CD4-positive, alpha-beta T cell treated with Interleukin-15 for 4 hours (primary cell): ENCODE results near the gene PDAP1.
"Not testable (repeated sequence)": the region's sequence is repeated elsewhere in the genome, so short reads cannot be mapped to it uniquely, and the experiment has no call there.

ENCODE experiments used
- DNase-seq: peaks from one replicate; pipeline ENCODE4 v3.0.0-alpha.2; 2020; ENCODE audit warnings: low spot score

Gene PDAP1

GRCh38 chr7:99375070-99375807 lies 33.2 kb downstream of the PDAP1 start:
- DNase-seq = peak; percentile 62

- DNase-seq = peak; percentile 80
Observed at GRCh38 chr7:99374111-99375064, 34.0 kb downstream of the PDAP1 start, which contains the start of gene ARPC1B. Gene ARPC1B (plus strand): TSS chr7:99374730. CDS start chr7:99385715, 10,985 bp downstream.

- no peak for DNase-seq
Observed at GRCh38 chr7:99373091-99374066, 35.0 kb downstream of the PDAP1 start.

GRCh38 chr7:99372275-99373090 lies 35.9 kb downstream of the PDAP1 start:
- no peak for DNase-seq

GRCh38 chr7:99371376-99371920 lies 36.9 kb downstream of the PDAP1 start:
- no peak for DNase-seq

- DNase-seq = no peak
Observed at GRCh38 chr7:99369767-99370391, 38.5 kb downstream of the PDAP1 start.

GRCh38 chr7:99368750-99369389 lies 39.5 kb downstream of the PDAP1 start:
- DNase-seq = no peak

- DNase-seq = no peak
Observed at GRCh38 chr7:99366646-99367045, 41.8 kb downstream of the PDAP1 start.

GRCh38 chr7:99365318-99366141 lies 42.9 kb downstream of the PDAP1 start:
- DNase-seq = peak; percentile 65

GRCh38 chr7:99363286-99363685 lies 45.1 kb downstream of the PDAP1 start:
- no peak for DNase-seq

- DNase-seq = no peak
Observed at GRCh38 chr7:99362801-99363200, 45.6 kb downstream of the PDAP1 start.

- DNase-seq = no peak
Observed at GRCh38 chr7:99359465-99360154, 48.8 kb downstream of the PDAP1 start.

- DNase-seq = not testable (repeated sequence)
Observed at GRCh38 chr7:99358521-99358920, 49.9 kb downstream of the PDAP1 start.

GRCh38 chr7:99357701-99358490 lies 50.5 kb downstream of the PDAP1 start:
- DNase-seq = no peak

- no peak for DNase-seq
Observed at GRCh38 chr7:99355098-99355497, 53.3 kb downstream of the PDAP1 start.

- no peak for DNase-seq
Observed at GRCh38 chr7:99352247-99352646, 56.1 kb downstream of the PDAP1 start.

GRCh38 chr7:99350641-99351040 lies 57.8 kb downstream of the PDAP1 start:
- DNase-seq = not testable (repeated sequence)
